Adrenal gland (tissue), 12 donors: ENCODE data around the gene LIAS. TPM values are rescaled to one million over a fixed set of nuclear protein-coding genes. Genes with fewer than 3 reads are reported as not detected.

ENCODE experiments used
- DNase-seq, 7 donors: peaks; one replicate each; pipeline ENCODE4 v3.0.0-alpha.2; 2019 to 2020
- H3K27ac ChIP-seq, 5 donors: fragments of 200-600 bp; sonication (generic) in 4 of 5; 1 replicate in 3 of 5; 2 replicates in 2 of 5; pipeline versions ENCODE4 v1.5.1 to v1.8.0; 2016 to 2020; ENCODE audit warnings: mild to moderate bottlenecking in 1 of 5
- H3K27me3 ChIP-seq: fragments of 200-600 bp; 2 replicates; pipeline ENCODE4 v1.8.0; 2021
- H3K36me3 ChIP-seq, 2 donors: fragments of 200-600 bp; replicated peaks in 1 of 2; 1 replicate in 1 of 2; 2 replicates in 1 of 2; pipeline versions ENCODE4 v1.5.1 to v1.8.0; 2018 to 2022
- H3K4me1 ChIP-seq, 2 donors: fragments of 200-600 bp; replicated peaks in 1 of 2; 1 replicate in 1 of 2; 2 replicates in 1 of 2; pipeline versions ENCODE4 v1.5.1 to v1.8.0; 2018 to 2021
- H3K4me3 ChIP-seq, 4 donors: fragments of 200-600 bp; sonication (generic) in 3 of 4; one replicate each; pipeline ENCODE4 v1.5.1; 2016 to 2018
- H3K9me3 ChIP-seq, 3 donors: fragments of 200-600 bp; sonication (generic) in 1 of 3; replicated peaks in 1 of 3; 1 replicate in 2 of 3; 2 replicates in 1 of 3; pipeline versions ENCODE4 v1.5.1 to v1.8.0; 2016 to 2021
- POLR2A ChIP-seq, 2 donors: fragments of 450-650 bp; IDR thresholded peaks; one replicate each; pipeline ENCODE4 v1.6.1; 2017; ENCODE audit warnings: antibody characterized with exemption in 2 of 2, mild to moderate bottlenecking in 2 of 2, moderate library complexity in 1 of 2
- WGBS, 4 donors: extraction: QIAGEN DNeasy Blood & Tissue Kit in 2 of 4; methylation state at CpG; one replicate each; pipeline versions ENCODE4 v1.1.5 to v1.1.7; 2013 to 2017; 5-methylcytosine and 5-hydroxymethylcytosine counted together
- intact Hi-C, 2 donors: fragments of 100-400 bp; cut with DNase I; formaldehyde crosslinking; loops; one replicate each; pipeline versions ENCODE4 v1.14.1 to v1.15.0; 2022 to 2023
- polyA plus RNA-seq, 3 donors: library from polyadenylated mRNA; stranded (reverse); fragments of 200-250 nt in 2 of 3; fragments of 350-450 nt in 1 of 3; fragmentation: Illumina TruSeq in 1 of 3; extraction: RNeasy Lipid Tissue Mini Kit (QIAGEN cat#74804) in 1 of 3; gene quantifications; one replicate each; pipeline ENCODE4 v1.2.3, GENCODE V29; 2013 to 2014
- total RNA-seq, 9 donors: library from RNA; depleted of rRNA in 4 of 9; stranded (reverse); fragments of >200 nt in 4 of 9; fragments of 120-200 nt in 1 of 9; fragmentation: NEBNext Ultra II Directional in 1 of 9; extraction: Animal tissue kit (Norgen Biotek cat#: 25700) in 1 of 9; gene quantifications; one replicate each; pipeline versions ENCODE4 v1.1.0 to v1.2.4, GENCODE V29; 2013 to 2023
- TF ChIP-seq, protein P1 (sequence below), 6 experiments: fragments of 450-650 bp in 4 of 6; fragments of 200-600 bp in 2 of 6; sonication (generic) in 1 of 6; IDR thresholded peaks; 1 replicate in 5 of 6; 2 replicates in 1 of 6; pipeline versions ENCODE4 v1.5.1 to v1.8.0; 2016 to 2021; ENCODE audit warnings: antibody characterized with exemption in 6 of 6, mild to moderate bottlenecking in 2 of 6, moderate library complexity in 1 of 6
- donor health status: healthy with polysubstance abuse.
- donor health status: Bipolar disorder and iron deficiency.
- donor health status: DM: yes; HTN: yes; CAD: no.
- donor health status: DM: no; HTN: no; CAD: no.
- donor health status: DM: no; HTN: no; CAD: no.
- donor health status: DM: yes; HTN: yes; CAD: no.

Gene LIAS
- total and polyA plus RNA-seq, 12 donors = 7.0 to 29.6 (median 18.0) TPM

DNA sequence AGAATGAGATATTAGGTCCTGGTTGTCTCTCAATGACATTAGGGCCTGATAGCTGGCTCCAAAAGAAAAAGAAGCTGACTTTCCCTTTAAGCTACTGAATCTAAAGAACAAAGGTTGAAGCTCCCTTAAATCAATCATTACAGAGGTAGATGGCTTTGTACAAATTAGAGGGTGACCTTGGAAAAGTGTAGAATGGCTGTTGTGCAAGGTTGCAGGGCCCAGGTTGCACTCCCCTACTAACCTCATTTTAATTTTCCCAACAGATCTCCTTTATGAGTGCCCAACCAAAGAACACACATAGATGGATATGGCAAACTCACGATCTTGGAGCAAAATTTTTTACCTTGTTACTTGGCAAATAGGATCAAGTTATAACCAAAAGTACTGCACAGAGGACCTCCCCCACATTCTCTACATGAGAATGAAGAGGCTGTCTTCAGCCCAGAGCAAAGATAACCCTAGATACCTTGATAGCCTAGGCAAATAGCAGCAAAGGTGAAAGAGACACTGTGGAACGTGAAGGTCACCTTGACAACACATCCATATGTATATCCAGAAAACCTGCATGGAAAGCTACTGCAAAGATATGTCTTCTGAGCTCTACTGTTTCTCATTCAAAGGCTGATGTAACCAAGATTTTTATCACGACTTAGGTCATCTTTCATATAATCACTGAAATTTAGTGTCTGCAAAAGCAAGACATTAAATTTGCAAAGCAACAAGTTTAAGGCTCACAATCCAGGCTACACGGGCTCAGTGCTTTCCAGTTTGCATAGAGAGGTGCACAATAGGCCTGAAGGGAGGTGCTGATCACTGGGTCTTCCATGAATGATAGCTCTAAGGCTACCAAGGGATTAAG lies 29.2 kb upstream of the LIAS start:
- DNase-seq = no peak

GRCh38 chr4:39433878-39434492 lies 24.9 kb upstream of the LIAS start:
- Histone ChIP-seq H3K36me3 (no peaks in the 10 kb centered on the region), H3K4me1 (no peaks in the 10 kb centered on the region), H3K27me3 (no peaks in the 10 kb centered on the region), H3K27ac (no peak overlapping the region), H3K9me3 (no peaks in the 10 kb centered on the region), H3K4me3 (no peak overlapping the region)
- 92 to 95% (median 93%) methylated on average over 11 of the region's 11 CpGs for WGBS, 4 donors
- no peak for DNase-seq
- intact Hi-C loops = no loop called here
- TF ChIP-seq, protein P1, sequence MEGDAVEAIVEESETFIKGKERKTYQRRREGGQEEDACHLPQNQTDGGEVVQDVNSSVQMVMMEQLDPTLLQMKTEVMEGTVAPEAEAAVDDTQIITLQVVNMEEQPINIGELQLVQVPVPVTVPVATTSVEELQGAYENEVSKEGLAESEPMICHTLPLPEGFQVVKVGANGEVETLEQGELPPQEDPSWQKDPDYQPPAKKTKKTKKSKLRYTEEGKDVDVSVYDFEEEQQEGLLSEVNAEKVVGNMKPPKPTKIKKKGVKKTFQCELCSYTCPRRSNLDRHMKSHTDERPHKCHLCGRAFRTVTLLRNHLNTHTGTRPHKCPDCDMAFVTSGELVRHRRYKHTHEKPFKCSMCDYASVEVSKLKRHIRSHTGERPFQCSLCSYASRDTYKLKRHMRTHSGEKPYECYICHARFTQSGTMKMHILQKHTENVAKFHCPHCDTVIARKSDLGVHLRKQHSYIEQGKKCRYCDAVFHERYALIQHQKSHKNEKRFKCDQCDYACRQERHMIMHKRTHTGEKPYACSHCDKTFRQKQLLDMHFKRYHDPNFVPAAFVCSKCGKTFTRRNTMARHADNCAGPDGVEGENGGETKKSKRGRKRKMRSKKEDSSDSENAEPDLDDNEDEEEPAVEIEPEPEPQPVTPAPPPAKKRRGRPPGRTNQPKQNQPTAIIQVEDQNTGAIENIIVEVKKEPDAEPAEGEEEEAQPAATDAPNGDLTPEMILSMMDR (IDR thresholded peaks at IDR 0.05) = no peak
- no peak for TF ChIP-seq POLR2A (IDR thresholded peaks at IDR 0.05)

More for the DNA sequence above, 29.2 kb upstream of the LIAS start:
- Histone ChIP-seq H3K4me1 (no peaks in the 10 kb centered on the region), H3K9me3 (no peaks in the 10 kb centered on the region), H3K4me3 (no peak overlapping the region), H3K36me3 (no peaks in the 10 kb centered on the region), H3K27ac (no peak overlapping the region), H3K27me3 (no peaks in the 10 kb centered on the region)
- intact Hi-C loops = no loop called here
- 63 to 73% (median 72%) methylated on average over 4 of the region's 4 CpGs for WGBS, 4 donors
- TF ChIP-seq, protein P1 (IDR thresholded peaks at IDR 0.05) = no peak
- TF ChIP-seq POLR2A (IDR thresholded peaks at IDR 0.05) = no peak

GRCh38 chr4:39435659-39436563 lies 22.9 kb upstream of the LIAS start:
- Histone ChIP-seq H3K4me1 (no peaks in the 10 kb centered on the region), H3K4me3 (no peak overlapping the region), H3K27ac (no peak overlapping the region), H3K27me3 (no peaks in the 10 kb centered on the region), H3K9me3 (no peaks in the 10 kb centered on the region), H3K36me3 (no peaks in the 10 kb centered on the region)
- TF ChIP-seq, protein P1 (IDR thresholded peaks at IDR 0.05) = no peak
- TF ChIP-seq POLR2A (IDR thresholded peaks at IDR 0.05) = no peak
- intact Hi-C loops = no loop called here
- 65 to 76% (median 70%) methylated on average over 7 of the region's 7 CpGs for WGBS, 4 donors
- DNase-seq = no peak

- TF ChIP-seq, protein P1 (IDR thresholded peaks at IDR 0.05) = no peak
- TF ChIP-seq POLR2A (IDR thresholded peaks at IDR 0.05) = no peak
- intact Hi-C loops = loop anchor here in 1 of 2 donors (10.0 kb wide), 1 partner anchor 67 kb away; no protein-coding TSS in a partner anchor
- H3K27me3 ChIP-seq = no peaks in the 10 kb centered on the region
- H3K36me3 ChIP-seq = no peaks in the 10 kb centered on the region
- no peaks in the 10 kb centered on the region for H3K9me3 ChIP-seq
- no peak for DNase-seq
- H3K27ac ChIP-seq = no peak overlapping the region
- WGBS, 4 donors = 88 to 91% (median 89%) methylated on average over 2 of the region's 2 CpGs
- H3K4me1 ChIP-seq = no peaks in the 10 kb centered on the region
- no peak overlapping the region for H3K4me3 ChIP-seq
These were observed 17.3 kb upstream of the LIAS start for GRCh38 chr4:39441593-39441992.
